ENCODE measurements around the gene HOMER1. TPM values are rescaled to one million over a fixed set of nuclear protein-coding genes. Genes with fewer than 3 reads are reported as not detected.

The HOMER1 gene
- total RNA-seq, 1 donor from 2014 or later, result 22.3 TPM

DNA sequence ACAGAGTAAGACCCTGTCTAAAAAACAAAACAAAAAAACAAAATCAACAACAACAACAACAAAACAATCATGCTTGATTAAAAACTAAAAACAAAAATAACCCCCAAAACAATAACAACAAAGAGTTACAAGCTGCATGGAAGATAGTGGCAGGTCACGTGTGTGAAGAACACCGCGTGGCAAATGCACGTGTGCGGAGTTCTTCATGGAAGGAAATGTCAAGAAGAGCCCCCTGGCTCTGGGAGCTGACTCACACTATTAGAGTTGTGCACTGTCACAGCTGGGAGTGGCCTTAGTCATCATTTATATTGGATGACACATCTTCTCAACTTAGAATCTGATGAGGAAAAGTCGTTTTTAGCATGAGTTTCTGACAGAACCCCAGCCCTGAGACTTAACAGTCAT lies 167.5 kb downstream of the HOMER1 start:
- Mint-ChIP-seq H3K27ac (no peak overlapping the region), H3K4me1 (ENCODE audit: low read depth) (no peaks in the 10 kb centered on the region)

GRCh38 chr5:79333852-79334557 lies 179.9 kb downstream of the HOMER1 start:
- peaks cover 4% of the 10 kb centered on the region for H3K36me3 Mint-ChIP-seq (ENCODE audit: insufficient read depth)
- peaks cover 18% of the 10 kb centered on the region for H3K9me3 Mint-ChIP-seq (ENCODE audit: low read depth)
- DNase-seq (ENCODE audit: low spot score, unreplicated experiment), result no peak
- no peak for TF ChIP-seq CTCF (IDR thresholded peaks at IDR 0.05; ENCODE audit: unreplicated experiment)
- no peaks in the 10 kb centered on the region for H3K27me3 Mint-ChIP-seq
- no peak overlapping the region for H3K27ac Mint-ChIP-seq
- H3K4me1 Mint-ChIP-seq (ENCODE audit: low read depth), result no peaks in the 10 kb centered on the region
- no peak overlapping the region for H3K4me3 Mint-ChIP-seq (ENCODE audit: low read depth)

More for the DNA sequence above, 167.5 kb downstream of the HOMER1 start:
- Mint-ChIP-seq H3K27me3 (no peaks in the 10 kb centered on the region), H3K36me3 (ENCODE audit: insufficient read depth) (no peaks in the 10 kb centered on the region), H3K9me3 (ENCODE audit: low read depth) (peaks cover 4% of the 10 kb centered on the region), H3K4me3 (ENCODE audit: low read depth) (no peak overlapping the region)
- DNase-seq (ENCODE audit: low spot score, unreplicated experiment), result no peak
- TF ChIP-seq CTCF (IDR thresholded peaks at IDR 0.05; ENCODE audit: unreplicated experiment), result no peak

GRCh38 chr5:79330071-79330470 lies 183.9 kb downstream of the HOMER1 start:
- Mint-ChIP-seq H3K36me3 (ENCODE audit: insufficient read depth) (peaks cover 4% of the 10 kb centered on the region), H3K4me1 (ENCODE audit: low read depth) (no peaks in the 10 kb centered on the region), H3K27ac (no peak overlapping the region), H3K4me3 (ENCODE audit: low read depth) (no peak overlapping the region), H3K27me3 (no peaks in the 10 kb centered on the region), H3K9me3 (ENCODE audit: low read depth) (peaks cover 3% of the 10 kb centered on the region)
- DNase-seq (ENCODE audit: low spot score, unreplicated experiment), result no peak
- TF ChIP-seq CTCF (IDR thresholded peaks at IDR 0.05; ENCODE audit: unreplicated experiment), result no peak

DNA sequence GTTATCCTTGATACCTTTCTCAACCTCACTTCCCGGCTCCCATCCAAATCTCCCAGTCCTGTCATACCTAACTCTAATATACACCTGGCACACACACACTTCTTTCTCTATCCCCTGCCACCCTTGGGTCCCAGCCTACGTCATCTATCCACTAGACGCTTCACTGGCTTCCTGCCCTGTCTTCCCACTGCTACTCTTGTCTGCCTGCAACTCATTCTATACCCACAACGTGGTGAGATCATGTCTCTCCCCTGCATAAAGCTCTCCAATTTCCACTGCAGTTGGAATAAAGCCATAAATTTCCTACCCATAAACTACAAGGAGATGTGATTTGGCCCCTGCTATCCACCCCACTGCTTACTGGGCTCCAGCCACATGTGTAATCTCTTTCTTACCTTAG lies 184.5 kb downstream of the HOMER1 start:
- TF ChIP-seq CTCF (IDR thresholded peaks at IDR 0.05; ENCODE audit: unreplicated experiment), result no peak

More for the DNA sequence above, 184.5 kb downstream of the HOMER1 start:
- DNase-seq (ENCODE audit: low spot score, unreplicated experiment), result no peak
- Mint-ChIP-seq H3K36me3 (ENCODE audit: insufficient read depth) (peaks cover 4% of the 10 kb centered on the region), H3K9me3 (ENCODE audit: low read depth) (no peaks in the 10 kb centered on the region), H3K4me3 (ENCODE audit: low read depth) (no peak overlapping the region), H3K27ac (no peak overlapping the region), H3K4me1 (ENCODE audit: low read depth) (no peaks in the 10 kb centered on the region), H3K27me3 (no peaks in the 10 kb centered on the region)

Other genes with a start within 250 kb of the HOMER1 start
- 74.1 and 77.1 TPM in 2 replicates for gene TENT2, start 98.3 kb upstream of the HOMER1 start, total RNA-seq
- 1.1 and 1.2 TPM in 2 replicates for gene CMYA5, start 175.7 kb upstream of the HOMER1 start, total RNA-seq